HG02588 (cell line): ENCODE data around the gene CAMTA1.

Source experiments
- ATAC-seq: cut with Tn5 transposase; IDR thresholded peaks from one replicate; pipeline ENCODE4 v1.9.1; 2021; ENCODE audit warnings: mild to moderate bottlenecking, moderate library complexity; ENCODE audit not compliant: unreplicated experiment

The CAMTA1 gene

GRCh38 chr1:7022058-7022457, 236.8 kb downstream of the CAMTA1 start:
- ATAC-seq = no peak

- no peak for ATAC-seq
Observed at GRCh38 chr1:7025013-7025412, 239.8 kb downstream of the CAMTA1 start.

- no peak for ATAC-seq
Observed at GRCh38 chr1:7026169-7026568, 240.9 kb downstream of the CAMTA1 start.

GRCh38 chr1:7032992-7033391, 247.7 kb downstream of the CAMTA1 start:
- ATAC-seq = no peak

- no peak for ATAC-seq
Observed at GRCh38 chr1:7036386-7036785, 251.1 kb downstream of the CAMTA1 start.

- no peak for ATAC-seq
Observed at GRCh38 chr1:7039590-7040220, 254.5 kb downstream of the CAMTA1 start.

- ATAC-seq = no peak
Observed at GRCh38 chr1:7040969-7041695, 255.9 kb downstream of the CAMTA1 start.

GRCh38 chr1:7042322-7043190, 257.3 kb downstream of the CAMTA1 start:
- ATAC-seq = no peak

- ATAC-seq = no peak
Observed at GRCh38 chr1:7043191-7043549, 257.9 kb downstream of the CAMTA1 start.

- ATAC-seq = no peak
Observed at GRCh38 chr1:7043719-7044535, 258.7 kb downstream of the CAMTA1 start.

- ATAC-seq = no peak
Observed at GRCh38 chr1:7045897-7046296, 260.6 kb downstream of the CAMTA1 start.

- no peak for ATAC-seq
Observed at GRCh38 chr1:7046314-7046713, 261.1 kb downstream of the CAMTA1 start.

- no peak for ATAC-seq
Observed at GRCh38 chr1:7046891-7047290, 261.6 kb downstream of the CAMTA1 start.

GRCh38 chr1:7047866-7048265, 262.6 kb downstream of the CAMTA1 start:
- ATAC-seq = no peak

GRCh38 chr1:7048395-7048794, 263.1 kb downstream of the CAMTA1 start:
- no peak for ATAC-seq

- no peak for ATAC-seq
Observed at GRCh38 chr1:7049913-7050625, 264.8 kb downstream of the CAMTA1 start.

GRCh38 chr1:7050751-7051665, 265.8 kb downstream of the CAMTA1 start:
- no peak for ATAC-seq

GRCh38 chr1:7052701-7053100, 267.4 kb downstream of the CAMTA1 start:
- ATAC-seq = no peak

- ATAC-seq = no peak
Observed at GRCh38 chr1:7060745-7061144, 275.5 kb downstream of the CAMTA1 start.
